Measurements from ENCODE around the gene MAFG. TPM values are rescaled to one million over a fixed set of nuclear protein-coding genes. Genes with fewer than 3 reads are reported as not detected.
A peak's percentile ranks its signal among the peaks of the same experiment; 100 is the strongest.

Gene MAFG
- total RNA-seq, 1 experiment from 2014 or later = 31.4 TPM

GRCh38 chr17:81924557-81925532 lies 2.7 kb downstream of the MAFG start:
- Histone ChIP-seq H3K18ac (ENCODE audit: insufficient read length, low read depth, low read length) (no peak overlapping the region), H3K79me1 (ENCODE audit: insufficient read depth, low read depth, low read length, poor library complexity, severe bottlenecking) (peaks cover 5% of the 10 kb centered on the region), H3K23me2 (ENCODE audit: insufficient read length, low read depth, low read length, poor library complexity, severe bottlenecking) (peaks cover 11% of the 10 kb centered on the region), H2AFZ (ENCODE audit: low read length) (no peak overlapping the region), H3K27me3 (ENCODE audit: insufficient read depth, low read length) (no peaks in the 10 kb centered on the region), H4K91ac (ENCODE audit: insufficient read length, low read depth, low read length) (no peak overlapping the region), H3K79me2 (ENCODE audit: insufficient read depth, low read length) (peaks cover 22% of the 10 kb centered on the region; the same call in 1 of the 2 replicates), H4K20me1 (ENCODE audit: control insufficient read depth, insufficient read depth, insufficient read length) (no peaks in the 10 kb centered on the region), H3K4me2 (ENCODE audit: insufficient read depth, insufficient read length, low read length) (peak overlapping the region; percentile 5), H3K4ac (ENCODE audit: low read depth, low read length) (no peak overlapping the region), H3K4me1 (ENCODE audit: insufficient read depth, low read length) (peaks cover 3% of the 10 kb centered on the region; the same call in 1 of the 2 replicates), H2BK120ac (ENCODE audit: low read depth, low read length, poor library complexity, severe bottlenecking) (no peak overlapping the region), H3K23ac (ENCODE audit: insufficient read length, low read depth, low read length) (no peak overlapping the region), H2AK5ac (ENCODE audit: insufficient read length, low read length) (no peak overlapping the region), H3T11ph (ENCODE audit: low read length) (no peak overlapping the region), H2BK12ac (ENCODE audit: insufficient read length, low read depth, low read length) (no peak overlapping the region), H3K56ac (ENCODE audit: insufficient read length, low read depth, low read length) (no peak overlapping the region), H3K9ac (ENCODE audit: extremely low read depth, insufficient read length, low read length) (no peak overlapping the region), H3K14ac (ENCODE audit: insufficient read depth, low read length) (no peak overlapping the region), H2BK5ac (ENCODE audit: insufficient read length, low read length) (no peak overlapping the region), H3K27ac (ENCODE audit: insufficient read length, low read depth, low read length) (no peak overlapping the region), H3K9me3 (ENCODE audit: control insufficient read depth, low read depth, low read length) (no peaks in the 10 kb centered on the region), H4K5ac (ENCODE audit: insufficient read length, low read depth, low read length) (no peak overlapping the region), H2BK15ac (ENCODE audit: low read depth, low read length) (no peak overlapping the region), H4K8ac (replicated peaks; ENCODE audit: insufficient read length, low read depth, low read length) (no peak overlapping the region), H2BK20ac (ENCODE audit: low read depth, low read length, poor library complexity, severe bottlenecking) (no peak overlapping the region)
- no peak for TF ChIP-seq CTCF (conservative IDR thresholded peaks at IDR 0.05)
- Mint-ChIP-seq H3K4me3 (peak overlapping the region; percentile 79 to 85), H3K27ac (peak overlapping the region in 2 of 3 experiments; percentile 93 to 97; a peak in 4 of 7 replicates), H3K4me1 (peaks cover 35 to 38% of the 10 kb centered on the region in 2 experiments), H3K9me3 (no peaks in the 10 kb centered on the region), H3K27me3 (ENCODE audit: low read depth) (peaks cover 9% of the 10 kb centered on the region), H3K36me3 (ENCODE audit: insufficient read depth in 1 of 3, low read depth in 3 of 3) (peaks cover 10 to 22% (median 15%) of the 10 kb centered on the region in 3 experiments; a peak in 6 of 7 replicates)
- WGBS (ENCODE audit: extremely low coverage, insufficient read length, low lambda C conversion rate) = no CpG with 5 or more reads among the region's 21 CpGs
- DNase-seq = peak; percentile 82

All from H9 (cell line).